Inflammatory macrophage treated with lipopolysaccharide for 1 hour (primary cell): Measurements from ENCODE around the gene CTSA.
"Not testable (repeated sequence)": the region's sequence is repeated elsewhere in the genome, so short reads cannot be mapped to it uniquely, and the experiment has no call there.

Experiments used
- DNase-seq, 2 donors: peaks; one replicate each; pipeline ENCODE4 v3.0.0-alpha.2; 2020 to 2022

The CTSA gene

DNA sequence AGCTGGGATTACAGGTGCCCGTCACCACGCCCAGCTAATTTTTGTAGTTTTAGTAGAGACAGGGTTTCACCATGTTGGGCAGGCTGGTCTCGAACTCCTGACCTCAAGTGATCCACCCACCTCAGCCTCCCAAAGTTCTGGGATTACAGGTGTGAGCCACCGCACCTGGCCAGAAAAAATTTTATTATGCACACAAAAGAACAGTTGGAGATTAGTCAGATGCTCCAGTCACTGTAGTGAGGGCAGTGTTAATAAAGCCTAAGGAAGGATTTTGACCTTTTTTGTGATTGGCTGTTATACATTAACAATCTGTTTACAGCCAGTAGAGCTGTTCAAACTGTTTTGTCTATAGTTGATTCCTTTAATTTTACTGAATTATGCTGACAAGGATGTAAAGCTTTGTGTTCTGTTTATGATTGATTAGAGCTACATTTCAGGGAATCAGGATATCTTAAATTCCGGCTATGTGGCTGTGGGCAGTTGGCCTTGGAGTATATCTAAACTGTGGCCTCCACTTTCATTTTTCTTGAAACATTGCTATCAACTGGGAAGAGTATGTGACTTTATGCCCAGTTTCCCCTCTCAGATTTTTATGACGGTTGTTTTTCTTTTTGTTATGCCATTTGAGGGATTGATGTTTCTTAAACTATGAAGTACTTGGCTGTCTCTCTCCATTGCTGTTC is 23.9 kb upstream of the CTSA start:
- DNase-seq = no peak

DNA sequence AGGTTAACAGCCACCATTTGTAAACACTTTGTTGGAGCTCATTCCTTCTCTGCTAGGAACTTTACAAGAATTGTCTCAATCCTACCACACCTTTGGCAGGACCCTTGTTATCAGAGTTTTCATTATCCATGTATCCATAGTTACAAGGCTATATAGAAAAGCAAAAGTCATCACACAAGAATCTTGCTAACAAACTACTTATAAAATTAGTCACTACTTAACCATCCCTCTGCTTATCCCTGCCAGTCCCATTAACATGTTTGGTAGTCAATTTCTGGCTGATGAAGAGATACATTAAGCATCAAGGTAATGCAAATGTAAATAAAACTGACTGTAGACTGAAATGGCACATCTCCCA is 23.3 kb upstream of the CTSA start:
- no peak for DNase-seq

DNA sequence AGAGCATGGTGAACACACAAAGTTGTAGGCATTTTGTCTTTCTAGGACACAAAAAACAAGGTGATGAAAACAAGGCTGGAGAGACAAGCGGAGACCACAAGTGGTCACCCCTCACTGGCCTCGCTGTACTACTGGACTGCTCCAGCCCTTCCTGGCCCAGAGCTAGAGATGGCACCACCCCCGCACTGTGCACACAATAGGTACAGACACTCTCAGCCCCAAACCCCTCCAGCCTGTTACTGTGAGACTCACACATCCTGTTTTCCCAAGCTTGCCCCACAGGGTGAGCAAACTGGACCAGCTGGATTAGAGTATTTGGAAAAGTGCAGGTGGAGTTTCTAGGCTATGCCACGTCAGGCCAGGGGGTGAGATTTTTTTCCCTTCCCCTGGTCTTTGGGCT is 18.5 kb upstream of the CTSA start:
- no peak for DNase-seq

DNA sequence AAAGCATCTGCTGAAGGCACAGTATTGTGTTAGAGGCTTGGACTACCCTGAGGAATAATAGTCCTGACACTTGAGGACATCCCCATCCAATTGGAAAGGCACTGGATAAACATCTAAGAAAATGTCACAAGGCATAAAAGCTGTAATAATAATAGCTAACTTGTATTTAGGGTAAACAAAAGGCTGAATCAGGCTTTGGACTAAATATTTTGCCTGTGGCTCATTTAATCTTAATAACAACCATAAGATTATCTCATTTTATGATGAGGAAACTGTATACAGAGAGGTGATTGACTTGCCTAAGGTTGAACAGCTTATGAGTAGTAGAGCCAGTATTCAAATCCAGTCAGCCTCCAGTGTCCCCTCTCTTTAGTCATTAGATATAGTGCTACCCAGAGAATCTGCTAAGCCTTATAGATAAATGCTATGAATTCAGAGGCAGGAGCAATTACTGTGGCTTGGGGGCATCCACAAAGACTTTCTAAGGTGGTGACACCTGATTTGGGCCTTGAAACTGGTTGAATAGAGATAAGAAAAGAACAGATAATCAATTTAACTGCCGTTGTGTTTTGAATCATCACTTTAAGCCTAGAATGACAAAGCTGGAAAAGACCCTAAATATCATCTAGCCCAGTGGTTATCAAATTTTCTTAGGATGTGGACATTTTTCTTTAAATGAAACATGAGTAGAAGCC is 17.6 kb upstream of the CTSA start:
- no peak for DNase-seq

DNA sequence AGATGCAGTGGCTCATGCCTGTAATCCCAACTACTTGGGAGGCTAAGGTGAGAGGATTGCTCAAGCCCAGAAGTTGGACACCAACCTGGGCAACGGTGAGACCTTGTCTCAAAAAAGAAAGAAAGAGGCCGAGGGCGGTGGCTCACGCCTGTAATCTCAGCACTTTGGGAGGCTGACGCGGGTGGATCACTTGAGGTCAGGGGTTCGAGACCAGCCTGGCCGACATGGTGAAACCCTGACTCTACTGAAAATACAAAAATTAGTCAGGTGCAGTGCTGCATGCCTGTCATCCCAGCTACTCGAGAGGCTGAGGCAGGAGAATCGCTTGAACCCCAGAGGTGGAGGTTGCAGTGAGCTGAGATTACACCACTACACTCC is 17.0 kb upstream of the CTSA start:
- not testable (repeated sequence) for DNase-seq

DNA sequence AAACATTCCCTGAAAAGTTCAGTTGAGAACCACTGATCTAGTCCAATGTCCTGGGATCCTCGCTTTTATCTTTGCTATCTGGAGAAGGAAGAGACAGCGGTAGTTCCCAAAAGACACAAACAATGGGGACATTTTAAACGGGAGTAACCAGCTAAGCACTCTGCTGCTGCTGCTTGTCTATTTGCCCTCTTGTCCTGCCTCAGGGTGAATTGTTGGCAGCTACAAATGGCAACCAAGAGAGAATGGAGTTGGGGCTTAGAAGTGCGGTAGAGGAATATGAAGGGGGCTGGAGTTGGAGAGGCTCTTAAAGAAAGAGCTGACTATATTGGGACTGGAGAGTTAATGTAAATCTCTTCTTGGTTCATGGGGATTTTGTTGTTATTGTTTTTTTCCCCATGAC is 16.6 kb upstream of the CTSA start:
- no peak for DNase-seq

DNA sequence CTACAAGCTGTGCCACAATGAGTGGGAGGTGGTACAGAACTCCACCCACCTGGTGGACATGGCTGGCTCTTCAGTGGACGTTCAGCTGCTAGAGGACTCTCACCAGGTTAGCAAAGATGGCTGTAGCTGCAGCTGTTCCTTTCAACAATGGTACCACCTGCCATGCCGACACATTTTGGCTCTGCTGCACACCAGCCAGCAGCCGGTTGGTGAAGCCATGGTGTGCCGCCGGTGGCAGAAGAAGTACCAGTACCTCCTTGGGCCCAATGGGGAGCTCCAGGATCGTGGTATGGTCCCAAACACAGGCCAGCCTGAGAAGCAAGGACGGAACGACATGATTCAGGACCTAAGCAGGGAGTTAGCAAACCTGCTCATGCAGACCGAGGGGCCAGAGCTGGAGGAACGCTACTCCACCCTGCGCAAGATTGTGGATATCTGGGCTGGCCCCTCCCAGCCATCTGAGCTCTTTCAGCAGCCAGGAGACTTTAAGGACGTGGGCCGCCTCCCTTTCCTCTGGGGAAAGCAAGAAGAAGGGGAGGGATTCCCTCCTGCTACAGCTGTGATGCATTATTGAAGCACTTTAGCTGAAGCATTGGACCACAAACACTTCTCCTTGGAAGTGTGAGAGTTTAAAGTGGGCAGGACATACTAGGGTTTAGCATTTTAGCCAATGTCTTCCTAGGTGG is 12.9 kb upstream of the CTSA start:
- no peak for DNase-seq

DNA sequence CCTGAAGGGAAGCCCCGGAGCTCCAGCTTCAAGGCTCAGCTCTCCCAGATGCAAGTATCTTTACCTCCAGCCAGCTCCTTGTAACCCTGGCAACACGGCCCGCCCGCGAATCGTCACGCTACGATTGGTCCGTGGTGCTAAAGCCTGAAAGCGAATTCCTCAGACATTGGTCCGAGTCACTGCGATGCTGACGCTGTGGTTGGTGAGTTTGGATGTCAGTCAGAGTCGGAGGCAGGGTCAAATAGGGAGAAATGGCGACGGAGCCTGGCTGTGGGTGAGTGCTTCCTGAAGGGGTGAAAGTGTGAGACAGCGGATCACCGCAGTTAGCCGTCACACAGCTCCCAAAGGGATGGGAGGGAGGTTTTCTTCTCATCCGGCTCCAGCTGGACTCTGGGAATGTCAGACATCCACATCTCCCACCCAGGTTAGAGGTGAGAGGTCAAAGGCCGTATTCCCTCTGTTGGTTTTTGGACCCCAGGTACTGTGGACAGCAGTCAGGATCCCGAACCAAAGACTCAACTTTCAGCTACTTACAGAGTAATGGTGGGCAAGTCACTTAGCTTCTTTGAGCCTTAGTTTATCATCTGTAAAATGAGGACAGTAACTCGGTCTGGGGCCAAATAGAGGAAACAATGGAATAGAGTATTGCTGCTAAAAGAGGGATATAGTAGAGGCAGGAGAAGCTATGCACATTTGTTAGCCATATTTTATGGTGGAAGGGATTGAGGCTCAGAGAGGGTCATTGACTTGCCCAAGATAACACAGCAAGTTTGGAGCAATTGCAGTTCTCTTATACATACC is 9.9 kb upstream of the CTSA start, which contains the start of gene ZSWIM1:
TSS of gene ZSWIM1 (plus strand) at position 240 of the 801 bp plus-strand sequence. CDS start 1,366 bp downstream, outside the sequence.
- DNase-seq = peak; percentile 99 to 100

DNA sequence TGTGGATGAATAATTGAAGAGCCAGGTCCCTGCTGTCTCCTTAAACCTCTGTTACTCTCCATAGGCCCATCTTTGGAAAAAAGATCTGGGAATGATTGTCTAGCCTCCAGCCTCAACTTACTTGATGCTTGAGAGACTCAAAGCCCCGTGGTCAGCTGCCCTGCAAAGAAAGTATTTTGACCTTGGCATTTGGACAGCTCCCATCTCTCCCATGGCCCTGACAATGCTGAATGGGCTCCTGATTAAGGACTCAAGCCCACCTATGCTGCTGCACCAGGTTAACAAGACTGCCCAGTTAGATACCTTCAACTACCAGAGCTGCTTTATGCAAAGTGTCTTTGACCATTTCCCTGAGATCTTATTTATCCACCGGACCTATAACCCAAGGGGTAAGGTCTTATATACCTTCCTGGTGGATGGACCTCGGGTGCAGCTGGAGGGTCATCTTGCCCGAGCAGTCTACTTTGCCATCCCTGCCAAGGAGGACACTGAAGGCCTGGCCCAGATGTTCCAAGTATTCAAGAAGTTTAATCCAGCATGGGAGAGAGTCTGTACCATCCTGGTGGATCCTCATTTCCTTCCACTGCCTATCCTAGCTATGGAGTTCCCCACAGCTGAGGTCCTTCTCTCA is 8.6 kb upstream of the CTSA start:
- DNase-seq = no peak

DNA sequence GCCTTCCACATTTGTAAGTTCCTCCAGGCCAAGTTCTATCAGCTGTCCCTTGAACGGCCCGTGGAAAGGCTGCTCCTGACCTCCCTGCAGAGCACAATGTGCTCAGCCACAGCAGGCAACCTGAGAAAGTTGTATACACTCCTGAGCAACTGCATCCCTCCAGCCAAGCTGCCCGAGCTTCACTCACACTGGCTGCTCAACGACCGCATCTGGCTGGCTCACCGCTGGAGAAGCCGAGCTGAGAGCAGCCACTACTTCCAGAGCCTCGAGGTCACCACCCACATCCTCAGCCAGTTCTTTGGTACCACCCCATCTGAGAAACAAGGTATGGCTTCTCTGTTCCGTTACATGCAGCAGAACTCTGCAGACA is 8.1 kb upstream of the CTSA start:
- no peak for DNase-seq

DNA sequence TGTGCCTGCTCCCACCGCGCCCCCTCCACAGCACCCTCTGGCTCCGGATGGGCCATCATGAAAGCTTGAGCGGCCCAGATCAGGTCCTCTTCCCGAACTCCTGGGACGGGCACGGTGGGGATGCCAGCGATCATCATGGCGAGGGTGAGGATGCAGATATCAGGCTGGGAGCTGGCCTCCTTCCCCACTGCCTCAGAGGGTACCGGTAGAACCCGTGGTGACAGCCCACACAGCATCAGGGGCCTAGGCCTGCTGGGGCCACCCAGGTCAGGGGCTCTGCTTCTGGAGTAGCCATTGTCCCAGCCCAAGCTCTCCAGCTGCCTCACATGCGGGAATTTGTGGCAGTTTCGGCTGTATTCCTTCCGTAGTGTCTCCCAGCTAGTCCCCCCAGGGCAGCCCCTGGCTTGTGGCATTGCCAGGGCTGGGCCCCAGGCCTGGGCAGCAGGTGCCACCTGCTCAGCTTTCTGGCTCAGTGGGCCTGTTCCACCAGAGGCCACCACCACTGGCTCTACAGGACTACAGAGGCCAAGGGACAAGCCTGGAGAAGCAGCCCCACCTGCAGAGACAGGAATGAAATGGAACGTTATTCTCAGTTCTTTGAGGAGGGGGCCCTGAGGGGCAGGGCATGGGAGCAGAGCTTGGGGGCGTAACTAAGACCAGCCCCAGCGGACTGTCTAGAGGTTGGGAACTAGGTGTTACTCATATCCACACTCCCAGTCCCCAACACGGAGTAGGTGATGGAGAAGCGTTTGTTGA is 4.4 kb upstream of the CTSA start:
- no peak for DNase-seq

DNA sequence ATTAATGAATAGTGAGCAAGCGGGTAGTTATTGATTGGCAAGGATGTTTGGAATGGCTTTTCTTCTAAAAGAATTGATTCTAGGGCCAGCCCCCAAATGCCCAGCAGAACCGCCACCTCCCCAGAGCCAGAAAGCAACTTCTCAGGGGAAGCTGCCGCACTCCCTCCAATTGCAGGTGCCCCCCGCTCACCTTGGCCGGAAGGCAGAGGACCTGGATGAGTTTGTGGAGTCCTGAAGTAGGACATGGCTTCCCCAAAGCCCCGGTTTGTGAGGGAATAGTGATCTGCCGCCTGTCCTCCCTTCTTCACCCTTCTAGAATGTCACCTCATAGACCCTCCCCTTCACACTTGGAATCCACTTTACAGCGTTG is 3.8 kb upstream of the CTSA start, which contains the start of gene SPATA25:
TSS of gene SPATA25 (minus strand) at position 277 of the 370 bp plus-strand sequence. CDS start at position 245, 32 bp downstream.
- no peak for DNase-seq

DNA sequence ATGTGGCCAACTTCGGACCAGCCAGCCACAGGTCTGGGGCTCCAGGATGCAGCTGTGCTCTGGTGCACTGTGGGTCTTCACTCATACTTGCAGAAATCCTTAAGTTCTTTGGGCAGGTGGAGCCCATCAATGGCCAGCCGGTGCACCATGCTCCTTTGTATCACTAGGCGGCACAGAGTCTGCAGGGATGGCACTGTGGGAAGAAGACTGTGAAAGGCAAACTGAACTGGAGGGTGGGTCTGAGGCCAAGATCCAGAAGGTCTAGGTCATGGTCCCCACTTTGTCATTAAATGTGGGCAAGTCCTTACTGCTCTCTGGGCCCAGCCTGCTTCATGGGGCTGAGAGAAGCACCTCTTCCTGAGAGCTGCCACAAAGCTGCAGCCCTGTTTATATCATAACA is 2.5 kb upstream of the CTSA start:
- no peak for DNase-seq

DNA sequence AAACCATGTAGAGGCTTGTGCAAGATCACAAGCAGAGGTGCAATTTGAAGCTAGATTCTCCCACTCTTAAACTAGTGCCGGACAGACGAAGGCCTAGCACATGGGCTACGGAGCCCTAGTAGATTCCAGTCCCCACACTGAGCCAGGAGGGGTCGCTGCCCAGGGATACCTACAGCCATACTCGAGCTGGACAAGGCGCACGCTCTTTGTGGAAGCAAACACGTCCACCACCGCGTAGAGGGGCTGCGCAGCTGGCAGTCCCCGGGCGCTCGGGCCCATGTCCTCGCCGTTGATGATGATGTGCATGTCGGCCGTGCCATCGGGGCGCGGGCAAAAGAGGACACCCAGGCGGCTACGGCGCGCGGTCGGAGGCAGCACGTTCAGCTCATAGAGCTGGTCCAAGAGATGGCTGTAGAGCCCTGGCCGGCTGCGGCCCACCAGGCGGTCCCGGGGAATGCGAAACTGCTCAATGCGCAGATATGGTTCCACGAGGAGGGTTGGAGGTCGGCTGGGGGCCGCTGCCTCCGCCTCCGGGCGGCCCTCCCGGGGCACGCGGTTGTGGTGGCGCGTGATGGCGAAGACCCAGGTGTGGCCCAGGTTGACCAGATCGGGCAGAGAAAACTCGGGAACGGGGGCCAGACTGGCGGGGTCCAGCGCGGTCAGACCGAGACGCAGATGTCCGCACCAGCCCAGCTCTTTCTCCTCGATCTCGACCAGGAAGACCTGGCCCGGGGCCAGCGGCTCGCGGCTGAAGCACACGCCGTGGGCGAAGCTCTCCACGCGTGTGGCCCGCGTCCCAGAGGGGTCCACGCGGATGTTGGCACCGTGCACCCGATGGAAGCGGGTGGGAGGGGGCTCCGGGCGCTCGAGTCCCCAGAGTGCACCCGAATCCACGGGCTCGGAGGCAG is 804 bp upstream of the CTSA start:
- peak; percentile 56 to 81 for DNase-seq

DNA sequence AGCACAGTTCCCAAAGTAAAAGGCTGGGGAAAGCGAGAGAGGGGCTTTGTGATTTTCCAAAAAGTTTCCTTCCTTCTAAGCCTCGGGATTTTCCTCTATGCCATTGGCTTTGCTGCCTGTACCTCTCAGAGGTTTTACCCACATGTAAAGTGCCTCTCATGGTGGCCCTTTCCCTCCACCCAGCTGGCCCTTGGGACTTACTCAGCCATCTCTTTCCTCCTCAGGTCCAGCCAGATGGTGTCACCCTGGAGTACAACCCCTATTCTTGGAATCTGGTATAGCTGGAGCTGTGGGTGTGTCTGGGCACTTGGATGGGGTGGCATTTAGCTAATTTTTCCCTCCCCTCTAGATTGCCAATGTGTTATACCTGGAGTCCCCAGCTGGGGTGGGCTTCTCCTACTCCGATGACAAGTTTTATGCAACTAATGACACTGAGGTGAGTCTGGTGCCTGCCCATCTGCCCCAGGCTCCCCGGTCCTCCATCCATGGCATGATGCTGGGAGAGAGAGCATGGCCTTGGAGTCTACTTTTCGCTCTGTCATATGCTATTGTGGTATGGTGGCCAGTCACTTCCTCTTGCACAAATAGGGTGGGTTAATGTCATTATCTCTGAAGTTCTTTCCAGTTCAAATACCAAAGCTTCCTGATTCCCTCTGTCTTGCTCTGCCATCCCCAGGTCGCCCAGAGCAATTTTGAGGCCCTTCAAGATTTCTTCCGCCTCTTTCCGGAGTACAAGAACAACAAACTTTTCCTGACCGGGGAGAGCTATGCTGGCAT is 1.1 kb downstream of the CTSA start:
- peak; percentile 29 to 32 for DNase-seq

DNA sequence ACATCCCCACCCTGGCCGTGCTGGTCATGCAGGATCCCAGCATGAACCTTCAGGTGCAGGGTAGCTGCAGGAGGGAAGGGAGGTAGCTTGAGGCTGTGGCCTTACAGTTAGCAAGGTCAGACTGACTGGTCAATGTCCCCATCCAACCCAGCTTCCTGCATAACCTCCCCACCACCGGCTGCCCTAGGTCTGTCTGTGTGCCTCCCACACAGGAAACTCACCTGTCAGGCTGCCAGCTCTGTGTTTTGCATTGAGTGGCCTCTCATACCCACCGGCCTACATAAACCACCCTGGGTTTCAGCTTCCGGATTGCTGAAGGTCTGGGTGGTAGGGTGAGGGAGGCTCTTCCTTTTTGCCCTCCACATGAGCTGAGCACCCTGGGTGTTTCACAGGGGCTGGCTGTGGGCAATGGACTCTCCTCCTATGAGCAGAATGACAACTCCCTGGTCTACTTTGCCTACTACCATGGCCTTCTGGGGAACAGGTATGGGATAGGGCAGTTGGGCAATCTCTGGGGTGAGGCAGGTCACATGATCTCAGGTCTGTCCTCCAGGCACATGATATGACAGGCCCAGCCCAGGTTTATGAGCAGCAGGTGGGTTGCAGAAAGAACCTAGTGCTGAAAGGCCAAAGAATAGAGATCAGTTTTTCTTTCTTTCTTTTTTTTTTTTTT is 1.8 kb downstream of the CTSA start:
- no peak for DNase-seq

DNA sequence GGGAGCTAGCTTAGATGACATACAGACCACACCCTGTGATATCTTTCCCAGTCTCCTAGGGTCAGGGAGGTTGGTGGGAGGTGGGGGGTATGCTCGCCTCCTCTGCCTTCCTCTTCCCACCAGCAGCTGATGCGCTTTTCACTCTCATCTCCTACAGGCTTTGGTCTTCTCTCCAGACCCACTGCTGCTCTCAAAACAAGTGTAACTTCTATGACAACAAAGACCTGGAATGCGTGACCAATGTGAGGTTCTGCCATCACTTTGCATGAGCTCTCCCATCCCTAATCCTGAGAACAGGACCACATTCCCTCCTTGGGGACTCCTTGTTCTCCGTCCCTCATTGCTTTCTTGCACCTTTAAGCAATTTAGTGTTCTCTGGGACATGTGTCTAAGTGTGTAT is 2.7 kb downstream of the CTSA start:
- DNase-seq = no peak

DNA sequence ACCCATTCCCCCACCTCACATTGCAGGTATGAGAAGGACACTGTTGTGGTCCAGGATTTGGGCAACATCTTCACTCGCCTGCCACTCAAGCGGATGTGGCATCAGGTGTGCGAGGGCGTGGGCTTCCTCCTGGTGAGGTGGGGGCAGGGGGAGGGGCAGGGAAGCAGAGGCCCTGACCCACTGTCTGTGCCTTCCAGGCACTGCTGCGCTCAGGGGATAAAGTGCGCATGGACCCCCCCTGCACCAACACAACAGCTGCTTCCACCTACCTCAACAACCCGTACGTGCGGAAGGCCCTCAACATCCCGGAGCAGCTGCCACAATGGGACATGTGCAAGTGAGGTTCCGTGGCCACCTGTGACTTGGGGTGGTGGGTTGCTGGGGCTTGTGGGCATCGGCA is 3.7 kb downstream of the CTSA start:
- DNase-seq = no peak

DNA sequence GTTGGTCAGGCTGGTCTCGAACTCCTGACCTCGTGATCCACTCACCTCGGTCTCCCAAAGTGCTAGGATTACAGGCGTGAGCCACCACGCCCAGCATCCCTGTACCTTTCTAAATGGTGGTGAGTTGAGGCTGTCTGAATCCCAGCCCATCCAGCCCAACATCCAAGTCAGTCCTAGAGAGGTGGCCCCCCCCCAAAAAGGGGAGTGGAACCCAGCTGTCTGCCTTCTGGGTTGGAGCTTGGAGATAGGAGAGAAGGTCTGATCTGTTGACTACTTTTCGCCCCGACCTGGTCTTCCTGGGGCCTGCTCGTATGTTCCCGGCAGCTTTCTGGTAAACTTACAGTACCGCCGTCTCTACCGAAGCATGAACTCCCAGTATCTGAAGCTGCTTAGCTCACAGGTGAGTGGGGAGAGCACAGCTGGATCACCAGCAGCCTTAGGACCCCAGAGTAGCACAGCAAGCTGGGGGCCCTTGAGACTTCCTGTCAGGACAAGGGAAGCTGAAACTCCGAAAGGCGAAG is 5.6 kb downstream of the CTSA start:
- no peak for DNase-seq
